Sigmoid colon (tissue), 4 donors: ENCODE measurements around the gene DGKE.

Experiments
- EP300 ChIP-seq, 4 donors: sonication (generic); formaldehyde crosslinking; IDR thresholded peaks; one replicate each; pipeline ENCODE4 v1.6.1; 2017; ENCODE audit warnings: antibody characterized with exemption in 4 of 4
- POLR2A ChIP-seq, 2 donors: fragments of 450-650 bp; IDR thresholded peaks; one replicate each; pipeline ENCODE4 v1.6.1; 2016; ENCODE audit warnings: antibody characterized with exemption in 2 of 2, mild to moderate bottlenecking in 2 of 2, moderate library complexity in 2 of 2
- TF ChIP-seq, protein P1 (sequence below), 4 experiments: fragments of 450-650 bp in 3 of 4; fragments of 200-600 bp in 1 of 4; IDR thresholded peaks; one replicate each; pipeline ENCODE4 v1.5.1; 2016 to 2019; ENCODE audit warnings: antibody characterized with exemption in 4 of 4, mild to moderate bottlenecking in 3 of 4, moderate library complexity in 2 of 4

DNA sequence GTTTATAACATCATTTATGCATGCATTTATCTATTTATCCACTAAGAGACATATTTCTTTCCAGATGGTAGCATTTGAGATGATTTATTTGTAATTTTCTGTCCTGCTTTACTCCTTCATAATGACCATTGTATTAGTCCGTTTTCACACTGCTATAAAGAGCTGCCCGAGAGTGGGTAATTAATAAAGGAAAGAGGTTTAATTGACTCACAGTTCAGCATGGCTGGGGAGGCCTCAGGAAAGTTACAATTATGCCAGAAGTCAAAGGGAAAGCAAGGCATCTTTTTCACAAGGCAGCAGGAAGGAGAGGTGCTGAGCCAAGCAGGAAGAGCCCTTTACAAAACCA, 51.3 kb downstream of the DGKE start:
- TF ChIP-seq, protein P1, sequence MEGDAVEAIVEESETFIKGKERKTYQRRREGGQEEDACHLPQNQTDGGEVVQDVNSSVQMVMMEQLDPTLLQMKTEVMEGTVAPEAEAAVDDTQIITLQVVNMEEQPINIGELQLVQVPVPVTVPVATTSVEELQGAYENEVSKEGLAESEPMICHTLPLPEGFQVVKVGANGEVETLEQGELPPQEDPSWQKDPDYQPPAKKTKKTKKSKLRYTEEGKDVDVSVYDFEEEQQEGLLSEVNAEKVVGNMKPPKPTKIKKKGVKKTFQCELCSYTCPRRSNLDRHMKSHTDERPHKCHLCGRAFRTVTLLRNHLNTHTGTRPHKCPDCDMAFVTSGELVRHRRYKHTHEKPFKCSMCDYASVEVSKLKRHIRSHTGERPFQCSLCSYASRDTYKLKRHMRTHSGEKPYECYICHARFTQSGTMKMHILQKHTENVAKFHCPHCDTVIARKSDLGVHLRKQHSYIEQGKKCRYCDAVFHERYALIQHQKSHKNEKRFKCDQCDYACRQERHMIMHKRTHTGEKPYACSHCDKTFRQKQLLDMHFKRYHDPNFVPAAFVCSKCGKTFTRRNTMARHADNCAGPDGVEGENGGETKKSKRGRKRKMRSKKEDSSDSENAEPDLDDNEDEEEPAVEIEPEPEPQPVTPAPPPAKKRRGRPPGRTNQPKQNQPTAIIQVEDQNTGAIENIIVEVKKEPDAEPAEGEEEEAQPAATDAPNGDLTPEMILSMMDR (IDR thresholded peaks at IDR 0.05), result no peak
- TF ChIP-seq POLR2A (IDR thresholded peaks at IDR 0.05) (no peak), EP300 (IDR thresholded peaks at IDR 0.05) (no peak)
